IPS-15b (cell line): ENCODE data around the gene ZNF593OS.

Experiments used
- H3K27me3 ChIP-seq: one replicate; pipeline ENCODE4 v1.6.1; 2013; ENCODE audit warnings: low read length; ENCODE audit not compliant: control insufficient read depth, insufficient read depth
- H3K36me3 ChIP-seq: one replicate; pipeline ENCODE4 v1.6.1; 2013; ENCODE audit warnings: low read length; ENCODE audit not compliant: control insufficient read depth, insufficient read depth
- H3K4me1 ChIP-seq: one replicate; pipeline ENCODE4 v1.6.1; 2013; ENCODE audit warnings: mild to moderate bottlenecking, low read length; ENCODE audit not compliant: control insufficient read depth, insufficient read depth
- H3K4me3 ChIP-seq: one replicate; pipeline ENCODE4 v1.5.1; 2013; ENCODE audit warnings: low read depth, low read length
- H3K9ac ChIP-seq: one replicate; pipeline ENCODE4 v1.6.1; 2013; ENCODE audit warnings: low read depth, mild to moderate bottlenecking, low read length
- H3K9me3 ChIP-seq: one replicate; pipeline ENCODE4 v1.6.1; 2013; ENCODE audit warnings: mild to moderate bottlenecking, low read length; ENCODE audit not compliant: control insufficient read depth, insufficient read depth

Gene ZNF593OS

DNA sequence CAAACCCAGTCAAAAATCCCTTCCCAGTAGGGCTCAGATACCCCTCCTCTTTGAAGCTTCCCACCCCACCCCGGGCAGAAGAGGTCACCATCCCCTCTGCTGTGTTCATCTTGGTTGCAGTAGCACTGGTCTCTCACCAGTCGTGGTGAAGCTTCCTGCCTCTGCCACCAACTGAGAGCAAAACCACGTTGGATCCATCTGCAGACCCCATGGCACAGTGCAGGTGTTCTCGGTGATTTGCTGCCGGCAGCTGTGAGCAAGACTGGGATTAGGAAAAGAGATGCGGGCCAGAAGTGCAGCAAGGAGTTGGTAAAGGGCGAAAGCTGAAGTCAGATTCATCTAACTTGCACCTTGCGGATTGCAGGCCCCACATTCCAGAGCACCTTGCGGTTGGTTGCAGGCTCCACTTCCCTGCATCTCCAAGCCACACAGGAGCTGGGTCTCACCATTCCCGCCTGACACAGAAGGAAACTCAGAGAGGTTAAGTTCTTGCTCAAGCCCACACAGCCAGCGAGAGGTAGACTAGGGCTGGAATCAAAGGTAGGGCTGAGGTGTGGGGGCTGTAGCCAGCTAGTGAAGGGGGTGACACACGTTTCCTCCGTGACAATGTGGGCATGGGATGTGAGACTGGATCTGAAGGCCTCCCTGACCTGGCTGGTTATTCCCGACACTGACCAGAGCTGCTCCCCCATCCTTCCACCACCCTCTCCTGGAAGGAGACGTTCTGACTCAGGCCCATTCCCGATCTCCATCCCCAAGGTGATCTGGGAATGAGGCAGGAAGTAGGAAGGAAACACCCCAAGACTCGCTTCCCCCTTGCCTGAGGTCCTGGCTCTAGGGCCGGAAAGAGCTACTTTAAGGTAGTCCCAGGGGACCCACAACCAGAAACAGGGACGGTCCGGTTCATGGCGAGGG lies 16.0 kb downstream of the ZNF593OS start:
- H3K27me3 ChIP-seq, result peaks cover 81% of the 10 kb centered on the region
- peaks cover 30% of the 10 kb centered on the region for H3K4me1 ChIP-seq
- no peak overlapping the region for H3K9ac ChIP-seq
- peak overlapping the region; percentile 53 for H3K4me3 ChIP-seq
- H3K36me3 ChIP-seq, result no peaks in the 10 kb centered on the region
- H3K9me3 ChIP-seq, result no peaks in the 10 kb centered on the region

DNA sequence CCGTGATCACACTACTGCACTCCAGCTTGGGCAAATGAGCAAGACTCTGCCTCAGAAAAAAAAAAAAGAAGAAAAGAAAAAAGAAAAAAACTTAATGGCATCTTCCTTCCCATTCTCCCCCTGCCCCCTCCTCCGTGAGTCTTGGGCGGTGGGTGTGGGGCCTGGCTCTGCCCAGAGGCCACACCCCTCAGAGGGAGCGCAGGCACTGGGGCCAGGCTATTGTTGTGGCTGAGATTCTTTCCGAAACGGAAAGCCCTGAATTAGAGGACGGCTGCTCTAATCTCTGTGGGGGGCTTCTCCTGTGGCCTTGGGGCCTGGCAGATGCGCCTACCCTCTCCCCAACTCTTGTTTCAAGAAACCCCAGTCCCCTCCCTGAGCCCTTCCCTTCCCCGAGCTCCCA lies 16.9 kb downstream of the ZNF593OS start:
- Histone ChIP-seq H3K9ac (no peak overlapping the region), H3K4me1 (peaks cover 30% of the 10 kb centered on the region), H3K9me3 (no peaks in the 10 kb centered on the region), H3K27me3 (peaks cover 84% of the 10 kb centered on the region), H3K4me3 (peak overlapping the region; percentile 53), H3K36me3 (no peaks in the 10 kb centered on the region)

DNA sequence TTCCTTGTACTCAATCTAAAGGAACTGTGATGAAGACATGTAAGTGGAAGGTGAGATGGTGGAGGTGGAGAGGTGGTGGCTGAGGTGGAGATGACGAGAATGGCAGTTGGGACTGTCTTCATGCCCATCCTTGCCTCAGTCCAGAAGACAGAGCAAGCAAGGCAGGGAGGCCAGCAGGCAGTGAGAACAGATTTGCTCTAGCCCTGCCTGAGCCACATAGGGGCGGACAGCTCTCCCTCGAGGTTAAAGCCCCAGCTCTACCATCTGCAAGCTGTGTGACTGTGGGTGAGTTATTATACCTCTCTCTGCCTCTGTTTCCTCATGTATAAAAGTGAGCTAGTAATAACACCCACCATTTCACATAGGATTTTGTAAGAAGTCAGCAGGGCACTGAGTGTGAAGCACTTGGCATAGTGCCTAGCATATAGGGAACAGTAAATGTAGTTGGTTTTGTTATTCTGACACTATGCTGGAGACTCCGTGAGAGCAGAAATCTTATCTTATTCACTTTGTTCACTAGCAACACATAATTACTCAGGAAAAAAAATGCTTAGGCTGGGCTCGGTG lies 17.6 kb downstream of the ZNF593OS start:
- no peaks in the 10 kb centered on the region for H3K36me3 ChIP-seq
- H3K27me3 ChIP-seq, result peaks cover 81% of the 10 kb centered on the region
- peaks cover 26% of the 10 kb centered on the region for H3K4me1 ChIP-seq
- H3K9me3 ChIP-seq, result no peaks in the 10 kb centered on the region
- no peak overlapping the region for H3K9ac ChIP-seq
- H3K4me3 ChIP-seq, result no peak overlapping the region

DNA sequence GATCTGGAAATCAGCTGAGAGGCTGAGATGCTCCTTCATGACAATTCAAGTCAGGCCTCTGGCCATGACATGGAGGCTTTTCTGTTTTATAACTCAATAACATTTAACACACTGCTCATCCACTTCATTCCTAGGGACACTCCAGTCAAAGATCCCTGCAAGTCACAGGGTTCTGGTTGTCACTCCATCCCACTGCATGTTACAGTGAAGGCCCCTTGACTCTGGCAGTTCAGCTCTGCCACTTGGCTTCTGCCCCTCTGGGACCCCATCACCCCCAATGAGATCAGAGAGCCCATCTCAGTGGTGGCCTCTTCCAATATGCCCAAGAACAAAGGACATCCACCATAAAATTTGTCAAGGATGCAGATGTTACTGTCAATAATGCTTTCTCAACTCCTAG lies 22.7 kb downstream of the ZNF593OS start:
- Histone ChIP-seq H3K36me3 (no peaks in the 10 kb centered on the region), H3K27me3 (peaks cover 59% of the 10 kb centered on the region), H3K9me3 (no peaks in the 10 kb centered on the region), H3K9ac (no peak overlapping the region), H3K4me3 (no peak overlapping the region), H3K4me1 (no peaks in the 10 kb centered on the region)

DNA sequence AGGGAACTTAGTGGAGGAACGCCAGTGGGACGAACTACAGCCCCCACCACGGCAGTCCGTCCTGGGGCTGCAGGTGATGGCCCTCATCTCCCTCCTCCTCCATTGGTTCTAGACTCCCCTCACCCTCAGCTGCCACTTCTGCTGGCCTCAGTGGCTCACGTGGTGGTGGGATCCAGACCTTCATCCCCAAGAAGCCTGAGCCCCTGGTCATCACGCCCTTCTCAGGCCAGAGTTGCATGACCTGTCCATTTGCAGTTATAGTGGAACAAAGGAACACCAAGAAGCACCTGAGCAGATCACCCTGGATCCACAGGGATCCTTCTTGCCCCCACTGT lies 25.7 kb downstream of the ZNF593OS start:
- no peak overlapping the region for H3K9ac ChIP-seq
- peaks cover 36% of the 10 kb centered on the region for H3K27me3 ChIP-seq
- H3K36me3 ChIP-seq, result no peaks in the 10 kb centered on the region
- no peaks in the 10 kb centered on the region for H3K9me3 ChIP-seq
- H3K4me3 ChIP-seq, result no peak overlapping the region
- no peaks in the 10 kb centered on the region for H3K4me1 ChIP-seq

DNA sequence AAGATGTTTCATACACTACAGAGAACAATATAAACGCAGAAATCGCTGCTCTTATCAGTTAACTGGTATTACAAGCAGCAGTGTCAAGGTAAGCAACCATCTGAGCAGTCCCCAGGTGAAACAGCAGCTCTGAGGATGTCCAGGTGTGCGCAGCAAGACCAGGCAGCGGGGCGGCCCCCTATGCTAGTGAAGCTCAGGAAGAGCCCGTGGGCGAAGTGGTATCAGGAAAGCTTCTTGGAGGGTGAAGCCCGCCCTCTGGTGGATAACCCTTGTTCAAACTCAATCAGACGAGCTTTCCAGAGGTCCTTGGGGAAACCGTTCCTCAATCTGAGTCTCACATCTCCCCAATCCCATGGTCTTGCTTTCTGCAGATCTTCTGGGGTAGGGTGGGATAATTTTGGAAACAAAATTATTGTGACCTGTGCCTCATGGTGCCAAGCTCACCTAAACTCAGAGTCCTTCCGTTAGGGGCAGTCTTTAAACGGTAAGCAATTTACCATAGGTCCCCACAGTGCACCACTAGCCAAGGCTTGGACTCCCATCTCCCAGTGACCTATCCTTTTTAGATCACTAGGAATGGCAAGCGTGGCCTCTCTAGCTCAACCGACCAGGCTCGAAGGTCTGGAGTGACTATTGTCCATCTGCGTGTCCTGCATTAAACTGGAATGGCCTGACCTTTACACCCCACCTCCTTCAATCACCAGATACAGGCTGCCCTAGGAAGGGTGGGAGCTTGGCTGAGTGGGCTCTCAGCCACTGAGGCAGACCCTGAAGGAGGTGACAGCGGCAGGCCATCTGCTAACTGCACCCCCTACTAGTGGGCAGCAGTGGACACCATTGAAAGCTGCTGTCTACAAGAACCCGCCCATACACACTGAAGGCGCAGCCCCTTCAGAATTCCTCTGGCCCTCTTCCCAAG lies 26.3 kb downstream of the ZNF593OS start:
- no peaks in the 10 kb centered on the region for H3K9me3 ChIP-seq
- H3K9ac ChIP-seq, result no peak overlapping the region
- no peaks in the 10 kb centered on the region for H3K4me1 ChIP-seq
- no peaks in the 10 kb centered on the region for H3K36me3 ChIP-seq
- H3K4me3 ChIP-seq, result no peak overlapping the region
- H3K27me3 ChIP-seq, result peaks cover 31% of the 10 kb centered on the region

DNA sequence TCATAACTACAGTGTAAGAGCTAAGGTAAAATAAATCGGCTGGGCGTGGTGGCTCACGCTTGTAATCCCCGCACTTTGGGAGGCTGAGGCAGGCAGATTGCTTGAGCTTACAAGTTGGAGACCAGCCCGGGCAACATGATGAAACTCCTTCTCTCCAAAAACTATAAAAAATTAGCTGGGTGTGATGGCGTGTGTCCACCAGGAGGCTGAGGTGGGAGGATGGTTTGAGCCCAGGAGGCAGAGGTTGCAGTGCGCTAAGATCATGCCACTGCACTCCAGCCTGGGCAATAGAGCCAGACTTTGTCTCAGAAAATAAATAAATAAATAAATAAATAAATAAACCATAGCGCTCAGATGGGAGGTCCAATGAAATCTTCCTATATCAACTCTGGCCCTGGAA lies 29.5 kb downstream of the ZNF593OS start:
- Histone ChIP-seq H3K4me1 (no peaks in the 10 kb centered on the region), H3K9ac (no peak overlapping the region), H3K36me3 (no peaks in the 10 kb centered on the region), H3K27me3 (peaks cover 12% of the 10 kb centered on the region), H3K4me3 (no peak overlapping the region), H3K9me3 (no peaks in the 10 kb centered on the region)

DNA sequence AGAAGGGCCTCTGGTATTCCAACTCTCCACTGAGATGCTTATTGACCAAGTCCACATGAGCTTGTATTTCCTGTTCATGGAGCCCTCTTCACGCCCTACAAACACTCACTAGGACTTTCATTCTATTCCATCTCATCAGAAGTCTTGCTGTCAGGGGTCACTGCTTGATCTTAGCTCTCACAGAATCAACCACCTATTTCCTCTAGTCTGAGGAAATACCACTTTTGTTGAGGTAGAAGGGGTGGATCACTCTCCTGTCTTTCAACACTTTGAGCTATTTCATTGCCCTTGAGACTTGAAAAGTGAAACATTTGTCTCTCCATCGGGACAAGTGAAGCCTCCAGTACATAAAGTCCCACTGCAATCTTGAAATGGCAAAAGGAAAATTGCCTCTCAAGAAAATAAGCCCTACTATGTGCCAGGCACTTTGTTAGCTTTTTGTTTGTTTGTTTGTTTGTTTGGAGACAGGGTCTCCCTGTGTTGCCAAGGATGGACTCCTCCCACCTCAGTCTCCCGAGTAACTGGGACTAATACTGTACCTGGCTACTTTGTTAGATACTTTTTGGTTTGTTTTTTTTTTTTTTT lies 32.6 kb downstream of the ZNF593OS start:
- Histone ChIP-seq H3K4me1 (no peaks in the 10 kb centered on the region), H3K27me3 (no peaks in the 10 kb centered on the region), H3K9me3 (no peaks in the 10 kb centered on the region), H3K36me3 (no peaks in the 10 kb centered on the region), H3K9ac (no peak overlapping the region), H3K4me3 (no peak overlapping the region)

DNA sequence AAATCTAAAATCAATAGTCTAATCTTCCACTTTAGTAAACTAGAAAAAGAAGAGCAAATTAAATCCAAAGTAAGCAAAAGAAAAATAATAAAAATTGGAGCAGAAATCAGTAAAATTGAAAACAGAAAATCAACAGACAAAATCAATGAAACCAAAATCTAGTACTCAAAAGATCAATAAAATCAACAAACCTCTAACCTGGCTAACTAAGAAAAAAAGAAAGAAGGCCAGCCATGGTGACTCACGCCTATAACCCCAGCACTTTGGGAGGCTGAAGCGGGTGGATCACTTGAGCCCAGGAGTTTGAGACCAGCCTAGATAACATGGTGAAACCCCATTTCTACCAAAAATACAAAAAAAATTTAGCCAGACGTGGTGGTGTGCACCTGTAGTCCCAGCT lies 37.2 kb downstream of the ZNF593OS start:
- no peaks in the 10 kb centered on the region for H3K4me1 ChIP-seq
- H3K9ac ChIP-seq, result no peak overlapping the region
- no peak overlapping the region for H3K4me3 ChIP-seq
- H3K36me3 ChIP-seq, result no peaks in the 10 kb centered on the region
- no peaks in the 10 kb centered on the region for H3K27me3 ChIP-seq
- no peaks in the 10 kb centered on the region for H3K9me3 ChIP-seq

DNA sequence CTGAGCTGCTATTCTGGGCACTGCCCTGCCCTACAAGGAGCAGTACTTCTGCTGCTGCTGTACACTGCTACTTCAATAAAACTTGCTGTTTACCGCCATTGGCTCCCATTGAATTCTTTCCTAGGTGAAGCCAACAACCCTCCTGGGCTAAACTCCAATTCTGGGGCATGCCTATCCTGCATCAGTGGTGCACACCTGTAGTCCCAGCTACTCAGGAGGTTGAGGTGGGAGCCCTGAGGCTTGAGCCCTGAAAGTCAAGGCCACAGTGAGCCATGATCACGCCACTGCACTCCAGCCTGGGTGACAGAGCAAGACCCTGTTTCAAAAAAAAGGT lies 38.8 kb downstream of the ZNF593OS start:
- Histone ChIP-seq H3K9ac (no peak overlapping the region), H3K4me1 (no peaks in the 10 kb centered on the region), H3K9me3 (no peaks in the 10 kb centered on the region), H3K4me3 (no peak overlapping the region), H3K36me3 (no peaks in the 10 kb centered on the region), H3K27me3 (no peaks in the 10 kb centered on the region)

DNA sequence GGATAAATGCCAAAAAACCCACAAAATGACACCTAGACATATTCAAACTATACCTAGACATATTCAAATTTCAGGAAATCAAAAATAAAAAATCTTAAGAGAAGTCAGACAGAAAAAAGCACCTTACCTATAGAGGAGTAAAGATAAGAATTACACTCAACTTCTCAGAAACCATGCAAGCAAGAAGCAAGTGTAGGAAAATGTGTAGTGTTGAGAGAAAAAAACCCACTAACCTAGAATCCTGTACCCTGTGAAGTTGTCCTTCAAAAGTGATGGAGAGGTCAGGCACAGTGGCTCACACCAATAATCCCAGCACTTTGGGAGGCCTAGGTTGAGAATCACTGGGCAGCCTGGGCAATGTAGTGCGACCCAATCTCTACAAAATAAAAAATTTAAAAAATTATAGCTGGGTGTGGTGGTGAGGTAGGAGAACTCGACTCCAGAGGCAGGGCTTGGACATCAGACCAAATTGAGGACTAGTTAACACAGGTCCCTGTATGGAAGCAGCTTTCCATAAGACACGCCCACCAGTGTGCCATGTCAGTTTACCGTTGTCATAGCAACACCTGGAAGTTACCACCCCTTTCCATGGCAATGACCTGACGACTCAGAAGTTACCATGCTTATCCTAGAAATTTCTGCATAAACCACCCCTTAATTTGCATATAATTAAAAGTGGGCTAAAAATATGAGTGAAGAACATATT lies 39.4 kb downstream of the ZNF593OS start:
- Histone ChIP-seq H3K9ac (no peak overlapping the region), H3K4me3 (no peak overlapping the region), H3K36me3 (no peaks in the 10 kb centered on the region), H3K4me1 (no peaks in the 10 kb centered on the region), H3K9me3 (no peaks in the 10 kb centered on the region), H3K27me3 (no peaks in the 10 kb centered on the region)
